HG03575 (cell line): ENCODE data around the gene CCNE1.

Experiments used
- ATAC-seq: cut with Tn5 transposase; IDR thresholded peaks from one replicate; pipeline ENCODE4 v1.9.1; 2021; ENCODE audit not compliant: unreplicated experiment, insufficient number of reproducible peaks, low FRiP score; ENCODE audit errors: extremely low read depth

CCNE1 gene

GRCh38 chr19:29840066-29840950 is 28.5 kb downstream of the CCNE1 start:
- no peak for ATAC-seq

DNA sequence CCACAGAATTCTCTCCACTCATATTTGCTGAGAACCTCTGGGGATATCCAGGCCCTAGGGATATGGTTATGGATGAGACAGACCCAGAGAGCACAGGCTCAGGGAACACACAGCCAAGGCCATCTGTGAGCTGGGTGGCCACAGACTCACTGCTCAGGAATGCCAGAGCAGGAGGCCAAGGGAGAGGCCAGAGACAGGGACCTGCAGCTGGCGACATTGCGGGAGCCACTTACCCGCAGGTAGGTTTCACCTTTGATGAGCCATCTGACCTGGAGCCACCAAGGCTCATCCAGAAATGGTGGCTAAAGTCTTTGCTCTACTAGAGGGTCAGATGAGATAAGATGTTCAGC is 29.4 kb downstream of the CCNE1 start:
- no peak for ATAC-seq

- ATAC-seq: no peak
These were observed 30.0 kb downstream of the CCNE1 start for GRCh38 chr19:29841559-29842367.

GRCh38 chr19:29842471-29843179 is 30.8 kb downstream of the CCNE1 start:
- ATAC-seq: no peak

DNA sequence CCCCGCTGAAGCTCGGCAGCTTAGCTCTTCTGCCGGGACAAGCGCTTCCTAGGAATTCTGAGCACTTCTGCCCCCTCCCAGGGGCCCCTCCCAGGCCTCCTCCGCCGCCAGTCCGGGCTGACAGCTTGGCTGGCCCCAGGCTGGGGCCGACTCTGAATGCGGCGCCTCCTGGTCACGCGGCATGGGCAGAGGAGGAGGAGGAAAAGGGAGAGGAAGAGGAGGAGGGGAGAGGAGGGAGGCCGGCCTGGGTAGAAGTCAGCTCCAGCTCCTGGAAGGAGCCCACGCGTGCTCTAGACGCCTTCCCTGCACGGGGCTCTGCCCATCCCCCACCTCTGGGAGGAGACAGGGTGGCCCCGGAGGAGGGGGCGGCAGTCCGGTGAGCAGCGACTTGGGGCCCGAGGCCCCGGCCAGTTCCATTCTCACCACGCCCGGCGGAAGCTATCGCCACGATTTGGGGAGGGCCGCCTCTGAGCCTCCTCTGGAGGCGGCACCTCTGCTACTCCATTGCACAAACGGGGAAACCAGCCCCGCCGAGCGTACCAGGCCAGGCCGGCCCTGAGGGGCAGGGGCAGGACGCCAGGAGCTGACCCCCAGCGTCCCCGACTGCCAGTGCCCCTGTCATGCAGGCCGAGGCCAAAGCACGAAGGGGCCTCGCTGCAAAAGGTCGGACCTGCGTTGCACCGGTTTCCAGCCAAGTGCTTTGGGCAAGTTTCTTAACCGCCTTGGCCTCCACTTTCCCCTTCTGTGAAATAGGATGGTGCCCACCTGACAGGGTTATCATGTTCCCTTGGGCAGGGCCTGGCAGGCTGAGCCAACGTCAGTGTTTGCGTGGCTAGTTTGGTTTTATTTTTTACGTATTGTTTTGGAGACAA is 31.6 kb downstream of the CCNE1 start:
- no peak for ATAC-seq

DNA sequence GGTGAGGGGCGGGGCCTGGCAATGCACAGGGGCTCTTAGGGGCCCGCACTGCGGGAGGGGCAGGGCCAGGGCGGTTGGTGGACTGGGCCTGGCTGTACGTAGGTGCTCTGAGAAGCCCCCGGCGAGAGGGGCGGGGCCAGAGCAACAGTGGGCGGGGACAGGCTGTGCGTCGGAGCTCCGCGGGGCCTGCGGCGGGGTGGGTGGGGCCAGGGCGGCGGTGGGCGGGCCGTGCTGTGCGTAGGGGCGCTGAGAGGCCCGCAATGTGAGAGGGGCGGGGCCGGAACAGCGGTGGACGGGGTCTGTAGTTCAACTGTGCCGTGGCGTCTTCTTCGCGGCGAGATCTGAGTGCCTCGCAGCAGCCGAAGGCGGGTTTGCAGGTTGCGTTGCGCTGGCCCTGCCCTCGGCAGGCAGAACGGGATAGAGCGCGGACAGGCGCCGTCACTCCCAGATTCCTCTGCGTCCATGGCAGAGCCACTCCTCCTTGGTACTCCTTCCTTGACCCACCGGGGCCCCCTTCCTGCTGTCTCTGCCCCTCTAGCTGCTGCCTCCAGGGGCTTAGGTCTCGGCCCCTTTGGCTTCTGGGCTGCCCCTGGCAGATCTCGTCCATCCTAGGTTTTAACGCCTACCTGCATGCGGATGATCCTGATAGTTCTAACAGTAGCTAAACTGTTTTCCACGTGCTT is 33.2 kb downstream of the CCNE1 start:
- peak; percentile 28 for ATAC-seq

GRCh38 chr19:29845574-29846176 is 33.9 kb downstream of the CCNE1 start:
- no peak for ATAC-seq

DNA sequence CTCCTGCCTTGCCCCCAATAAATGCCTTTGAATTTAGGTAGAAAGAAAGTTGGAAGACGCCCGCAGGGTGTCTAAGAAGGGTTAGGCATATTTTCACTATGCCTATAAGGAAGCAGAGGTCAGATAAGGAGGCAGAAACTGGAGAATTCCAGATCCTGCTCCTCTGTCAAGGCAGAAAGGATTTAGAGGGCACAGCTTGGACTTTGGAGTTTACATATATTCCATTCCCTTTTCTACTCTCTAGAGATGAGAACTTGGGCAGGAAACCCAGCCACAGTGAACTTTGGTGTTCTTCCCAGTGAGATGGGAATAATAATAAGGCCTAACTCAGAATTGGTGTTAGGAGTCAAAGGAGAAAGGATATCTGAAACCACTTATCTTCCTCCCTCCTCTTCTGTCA is 37.4 kb downstream of the CCNE1 start:
- ATAC-seq: no peak

GRCh38 chr19:29850482-29850881 is 38.7 kb downstream of the CCNE1 start:
- no peak for ATAC-seq

- ATAC-seq: peak; percentile 86
These were observed 40.2 kb downstream of the CCNE1 start for GRCh38 chr19:29851769-29852521.

- ATAC-seq: no peak
These were observed 42.2 kb downstream of the CCNE1 start for GRCh38 chr19:29854033-29854432.

- ATAC-seq: no peak
These were observed 43.3 kb downstream of the CCNE1 start for GRCh38 chr19:29855087-29855486.

GRCh38 chr19:29855741-29856500 is 44.1 kb downstream of the CCNE1 start:
- ATAC-seq: no peak

GRCh38 chr19:29858000-29858596 is 46.3 kb downstream of the CCNE1 start:
- ATAC-seq: no peak

GRCh38 chr19:29858621-29859020 is 46.8 kb downstream of the CCNE1 start:
- ATAC-seq: no peak

GRCh38 chr19:29860492-29860891 is 48.7 kb downstream of the CCNE1 start:
- no peak for ATAC-seq
